PC-3 (cell line): ENCODE data around the gene MLST8. TPM values are rescaled to one million over a fixed set of nuclear protein-coding genes. Genes with fewer than 3 reads are reported as not detected.

Experiments used
- ATAC-seq: fragments of 200-7000 bp; cut with Tn5 transposase; 2 replicates; pipeline ENCODE4 v1.9.1; 2020; ENCODE audit warnings: mild to moderate bottlenecking, moderate library complexity
- BruUV-seq: library from RNA; stranded (reverse); fragments of 400-500 nt; replicated peaks from 2 replicates; lab custom pipeline; 2021; lab: Mats Ljungman, UMichigan
- CTCF ChIA-PET: fragments of 300-600 bp; sonication (Branson Sonifier 250); formaldehyde crosslinking; loops from one replicate; lab custom pipeline; 2022; ENCODE audit warnings: antibody characterized with exemption; lab: Charles Lee
- POLR2A ChIA-PET: fragments of 300-600 bp; sonication (Branson Sonifier 250); formaldehyde crosslinking; loops from one replicate; lab custom pipeline; 2022; ENCODE audit warnings: antibody characterized with exemption; ENCODE audit not compliant: unreplicated experiment; lab: Charles Lee
- DNase-seq: peaks from one replicate; pipeline ENCODE4 v3.0.0-alpha.2; 2015
- H2AFZ ChIP-seq: fragments of 300-600 bp; sonication (generic); 2 replicates; pipeline ENCODE4 v1.6.0; 2016; ENCODE audit warnings: antibody characterized with exemption, low read length
- H3F3A ChIP-seq: fragments of 300-600 bp; sonication (generic); one replicate; pipeline ENCODE4 v1.6.0; 2017; ENCODE audit warnings: antibody characterized with exemption, low read length, control low read depth, mild to moderate bottlenecking; ENCODE audit not compliant: unreplicated experiment
- H3K27ac ChIP-seq: fragments of 300-600 bp; sonication (generic); 2 replicates; pipeline ENCODE4 v1.5.1; 2016; ENCODE audit warnings: mild to moderate bottlenecking, low read length
- H3K27me3 ChIP-seq: fragments of 300-600 bp; sonication (generic); 2 replicates; pipeline ENCODE4 v1.6.1; 2016; ENCODE audit warnings: low read length, mixed read lengths
- H3K36me3 ChIP-seq: fragments of 300-600 bp; sonication (generic); 2 replicates; pipeline ENCODE4 v1.6.1; 2016; ENCODE audit warnings: low read depth, mixed run types, low read length, mixed read lengths
- H3K4me1 ChIP-seq: fragments of 300-600 bp; sonication (generic); 2 replicates; pipeline ENCODE4 v1.5.1; 2016; ENCODE audit warnings: low read length; ENCODE audit not compliant: insufficient read depth
- H3K4me2 ChIP-seq: fragments of 300-600 bp; sonication (generic); 2 replicates; pipeline ENCODE4 v1.6.0; 2016; ENCODE audit warnings: low read length
- H3K4me3 ChIP-seq: fragments of 300-600 bp; sonication (generic); 2 replicates; pipeline ENCODE4 v1.5.1; 2016; ENCODE audit warnings: mild to moderate bottlenecking, low read length, mixed read lengths
- H3K79me2 ChIP-seq: fragments of 300-600 bp; sonication (generic); 2 replicates; pipeline ENCODE4 v1.6.1; 2017; ENCODE audit warnings: low read length, mixed read lengths
- H3K9ac ChIP-seq: fragments of 300-600 bp; sonication (generic); 2 replicates; pipeline ENCODE4 v1.6.0; 2016; ENCODE audit warnings: mild to moderate bottlenecking, low read length
- H3K9me2 ChIP-seq: fragments of 300-600 bp; sonication (generic); replicated peaks from 2 replicates; pipeline ENCODE4 v1.6.1; 2016; ENCODE audit warnings: mixed run types, low read length, mixed read lengths
- H3K9me3 ChIP-seq: fragments of 300-600 bp; sonication (generic); 2 replicates; pipeline ENCODE4 v1.6.1; 2016; ENCODE audit warnings: low read length, mixed read lengths
- H4K20me1 ChIP-seq: fragments of 300-600 bp; sonication (generic); 2 replicates; pipeline ENCODE4 v1.6.1; 2016; ENCODE audit warnings: low read length, mixed read lengths
- EZH2 ChIP-seq: fragments of 300-600 bp; sonication (generic); IDR thresholded peaks from one replicate; pipeline ENCODE4 v1.6.1; 2017; ENCODE audit warnings: antibody characterized with exemption, mild to moderate bottlenecking, low read length; ENCODE audit not compliant: unreplicated experiment
- EZH2phosphoT487 ChIP-seq: fragments of 300-600 bp; sonication (generic); IDR thresholded peaks from 2 replicates; pipeline ENCODE4 v1.6.1; 2018; ENCODE audit warnings: mild to moderate bottlenecking, antibody characterized with exemption, low read length, borderline replicate concordance
- intact Hi-C: fragments of 100-400 bp; cut with micrococcal nuclease; formaldehyde crosslinking; loops from 2 replicates; pipeline ENCODE4 v1.9.0; 2023
- total RNA-seq: library from RNA; depleted of rRNA; stranded (reverse); fragments of >200 nt; gene quantifications from 2 replicates; pipeline ENCODE4 v1.2.3, GENCODE V29; 2014
- TF ChIP-seq, protein P1 (sequence below): fragments of 300-600 bp; sonication (generic); conservative IDR thresholded peaks from 2 replicates; pipeline ENCODE4 v1.5.1; 2017; ENCODE audit warnings: antibody characterized with exemption, low read depth, mild to moderate bottlenecking, low read length

Gene MLST8
- total RNA-seq, 1 experiment from 2014 or later = 63.3 TPM

DNA sequence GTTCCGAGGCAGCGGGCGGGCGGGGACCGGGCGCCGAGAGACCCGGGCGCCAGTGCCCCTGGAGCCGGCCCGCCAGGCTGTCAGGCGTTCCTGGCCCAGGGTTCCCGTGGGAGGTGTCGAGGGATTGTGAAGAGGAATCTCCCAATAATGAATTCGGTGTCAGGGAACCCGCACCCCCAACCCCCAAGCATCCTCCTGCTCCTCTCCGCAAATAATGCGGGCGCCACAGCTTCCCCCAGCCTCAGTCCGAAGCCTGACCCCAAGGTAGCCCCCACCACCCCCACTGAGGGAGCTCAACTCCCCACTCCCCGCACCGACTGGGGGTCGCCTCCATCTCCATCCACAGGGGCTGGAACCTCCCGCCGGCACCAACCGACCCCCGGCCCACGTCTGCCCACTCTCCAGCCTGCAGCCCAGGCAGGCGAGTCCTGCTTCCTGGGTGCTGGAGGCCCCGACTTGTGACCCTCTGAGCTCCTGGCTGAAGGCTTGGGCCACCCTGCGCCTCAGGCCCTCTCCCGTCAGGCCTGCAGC is 8.2 kb upstream of the MLST8 start:
- ChIA-PET POLR2A (no interaction called here), CTCF (no interaction called here)
- Histone ChIP-seq H3K4me2 (no peak overlapping the region), H3K9me2 (no peaks in the 10 kb centered on the region), H2AFZ (no peak overlapping the region), H4K20me1 (no peaks in the 10 kb centered on the region), H3K27ac (no peak overlapping the region), H3K79me2 (no peaks in the 10 kb centered on the region), H3F3A (no peaks in the 10 kb centered on the region), H3K4me3 (no peak overlapping the region), H3K36me3 (no peaks in the 10 kb centered on the region), H3K27me3 (no peaks in the 10 kb centered on the region), H3K9me3 (no peaks in the 10 kb centered on the region), H3K9ac (no peak overlapping the region), H3K4me1 (peaks cover 12% of the 10 kb centered on the region; the same call in 1 of the 2 replicates)
- TF ChIP-seq EZH2 = no peak
- no peak for TF ChIP-seq EZH2phosphoT487
- TF ChIP-seq, protein P1, sequence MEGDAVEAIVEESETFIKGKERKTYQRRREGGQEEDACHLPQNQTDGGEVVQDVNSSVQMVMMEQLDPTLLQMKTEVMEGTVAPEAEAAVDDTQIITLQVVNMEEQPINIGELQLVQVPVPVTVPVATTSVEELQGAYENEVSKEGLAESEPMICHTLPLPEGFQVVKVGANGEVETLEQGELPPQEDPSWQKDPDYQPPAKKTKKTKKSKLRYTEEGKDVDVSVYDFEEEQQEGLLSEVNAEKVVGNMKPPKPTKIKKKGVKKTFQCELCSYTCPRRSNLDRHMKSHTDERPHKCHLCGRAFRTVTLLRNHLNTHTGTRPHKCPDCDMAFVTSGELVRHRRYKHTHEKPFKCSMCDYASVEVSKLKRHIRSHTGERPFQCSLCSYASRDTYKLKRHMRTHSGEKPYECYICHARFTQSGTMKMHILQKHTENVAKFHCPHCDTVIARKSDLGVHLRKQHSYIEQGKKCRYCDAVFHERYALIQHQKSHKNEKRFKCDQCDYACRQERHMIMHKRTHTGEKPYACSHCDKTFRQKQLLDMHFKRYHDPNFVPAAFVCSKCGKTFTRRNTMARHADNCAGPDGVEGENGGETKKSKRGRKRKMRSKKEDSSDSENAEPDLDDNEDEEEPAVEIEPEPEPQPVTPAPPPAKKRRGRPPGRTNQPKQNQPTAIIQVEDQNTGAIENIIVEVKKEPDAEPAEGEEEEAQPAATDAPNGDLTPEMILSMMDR = no peak
- no TSS peak for BruUV-seq
- intact Hi-C loops = no loop called here
- no peak for DNase-seq
- no peak for ATAC-seq

GRCh38 chr16:2197765-2198164 is 7.5 kb upstream of the MLST8 start:
- Histone ChIP-seq H3K9me3 (no peaks in the 10 kb centered on the region), H3K9me2 (no peaks in the 10 kb centered on the region), H3K27ac (no peak overlapping the region), H3K4me3 (no peak overlapping the region), H3K36me3 (no peaks in the 10 kb centered on the region), H3K79me2 (no peaks in the 10 kb centered on the region), H4K20me1 (no peaks in the 10 kb centered on the region), H2AFZ (no peak overlapping the region), H3K9ac (no peak overlapping the region), H3K27me3 (no peaks in the 10 kb centered on the region), H3F3A (no peaks in the 10 kb centered on the region), H3K4me2 (no peak overlapping the region), H3K4me1 (peaks cover 12% of the 10 kb centered on the region; the same call in 1 of the 2 replicates)
- TF ChIP-seq, protein P1 = no peak
- no peak for TF ChIP-seq EZH2
- no peak for TF ChIP-seq EZH2phosphoT487
- intact Hi-C loops = no loop called here
- ChIA-PET CTCF (no interaction called here), POLR2A (no interaction called here)
- BruUV-seq = no TSS peak
- no peak for ATAC-seq
- DNase-seq = no peak

GRCh38 chr16:2198283-2198682 is 7.0 kb upstream of the MLST8 start:
- Histone ChIP-seq H3K4me1 (peaks cover 12% of the 10 kb centered on the region; the same call in 1 of the 2 replicates), H3K4me3 (no peak overlapping the region), H3K4me2 (no peak overlapping the region), H3K79me2 (no peaks in the 10 kb centered on the region), H3K27ac (no peak overlapping the region), H3F3A (no peaks in the 10 kb centered on the region), H4K20me1 (no peaks in the 10 kb centered on the region), H2AFZ (no peak overlapping the region), H3K9me2 (no peaks in the 10 kb centered on the region), H3K9ac (no peak overlapping the region), H3K9me3 (no peaks in the 10 kb centered on the region), H3K27me3 (no peaks in the 10 kb centered on the region), H3K36me3 (no peaks in the 10 kb centered on the region)
- no peak for ATAC-seq
- no TSS peak for BruUV-seq
- CTCF ChIA-PET = no interaction called here
- intact Hi-C loops = no loop called here
- TF ChIP-seq EZH2 (no peak), EZH2phosphoT487 (no peak)
- TF ChIP-seq, protein P1 = no peak
- POLR2A ChIA-PET = no interaction called here
- no peak for DNase-seq
